ENCODE results near the gene KY.

KY gene

GRCh38 chr3:134652886-134653630 lies 2.2 kb upstream of the KY start:
- no peaks in the 10 kb centered on the region for H3K36me3 ChIP-seq
- peaks cover 5% of the 10 kb centered on the region for H3K27me3 ChIP-seq (ENCODE audit: insufficient read depth, low read depth, severe bottlenecking)
- H3K4me3 ChIP-seq (ENCODE audit: low read depth, low read length): no peak overlapping the region
- DNase-seq: no peak
- TF ChIP-seq CTCF (IDR thresholded peaks at IDR 0.05; ENCODE audit: low read depth, low read length): no peak
- H3K9me3 ChIP-seq (ENCODE audit: severe bottlenecking): no peaks in the 10 kb centered on the region
- no peak overlapping the region for H3K27ac ChIP-seq

GRCh38 chr3:134652409-134652831 lies 1.6 kb upstream of the KY start:
- H3K27ac ChIP-seq: no peak overlapping the region
- no peaks in the 10 kb centered on the region for H3K36me3 ChIP-seq
- no peak for TF ChIP-seq CTCF (IDR thresholded peaks at IDR 0.05; ENCODE audit: low read depth, low read length)
- H3K9me3 ChIP-seq (ENCODE audit: severe bottlenecking): no peaks in the 10 kb centered on the region
- peaks cover 5% of the 10 kb centered on the region for H3K27me3 ChIP-seq (ENCODE audit: insufficient read depth, low read depth, severe bottlenecking)
- no peak overlapping the region for H3K4me3 ChIP-seq (ENCODE audit: low read depth, low read length)
- DNase-seq: no peak

- peaks cover 5% of the 10 kb centered on the region for H3K27me3 ChIP-seq (ENCODE audit: insufficient read depth, low read depth, severe bottlenecking)
- DNase-seq: peak; percentile 31
- H3K27ac ChIP-seq: no peak overlapping the region
- H3K9me3 ChIP-seq (ENCODE audit: severe bottlenecking): no peaks in the 10 kb centered on the region
- no peak for TF ChIP-seq CTCF (IDR thresholded peaks at IDR 0.05; ENCODE audit: low read depth, low read length)
- peak overlapping the region; percentile 46 for H3K4me3 ChIP-seq (ENCODE audit: low read depth, low read length)
- H3K36me3 ChIP-seq: no peaks in the 10 kb centered on the region
Measured at GRCh38 chr3:134651347-134652041, 672 bp upstream of the KY start.

- Histone ChIP-seq H3K9me3 (ENCODE audit: severe bottlenecking) (no peaks in the 10 kb centered on the region), H3K4me3 (ENCODE audit: low read depth, low read length) (no peak overlapping the region), H3K27me3 (ENCODE audit: insufficient read depth, low read depth, severe bottlenecking) (peaks cover 5% of the 10 kb centered on the region), H3K27ac (no peak overlapping the region), H3K36me3 (no peaks in the 10 kb centered on the region)
- no peak for DNase-seq
- no peak for TF ChIP-seq CTCF (IDR thresholded peaks at IDR 0.05; ENCODE audit: low read depth, low read length)
Measured at GRCh38 chr3:134649106-134649705, 1.6 kb downstream of the KY start.

- DNase-seq: no peak
- Histone ChIP-seq H3K9me3 (ENCODE audit: severe bottlenecking) (no peaks in the 10 kb centered on the region), H3K27me3 (ENCODE audit: insufficient read depth, low read depth, severe bottlenecking) (peaks cover 5% of the 10 kb centered on the region), H3K4me3 (ENCODE audit: low read depth, low read length) (no peak overlapping the region), H3K27ac (no peak overlapping the region), H3K36me3 (no peaks in the 10 kb centered on the region)
- no peak for TF ChIP-seq CTCF (IDR thresholded peaks at IDR 0.05; ENCODE audit: low read depth, low read length)
Measured at GRCh38 chr3:134647902-134648760, 2.7 kb downstream of the KY start.
